ENCODE results near the gene FUT6.

FUT6 gene

DNA sequence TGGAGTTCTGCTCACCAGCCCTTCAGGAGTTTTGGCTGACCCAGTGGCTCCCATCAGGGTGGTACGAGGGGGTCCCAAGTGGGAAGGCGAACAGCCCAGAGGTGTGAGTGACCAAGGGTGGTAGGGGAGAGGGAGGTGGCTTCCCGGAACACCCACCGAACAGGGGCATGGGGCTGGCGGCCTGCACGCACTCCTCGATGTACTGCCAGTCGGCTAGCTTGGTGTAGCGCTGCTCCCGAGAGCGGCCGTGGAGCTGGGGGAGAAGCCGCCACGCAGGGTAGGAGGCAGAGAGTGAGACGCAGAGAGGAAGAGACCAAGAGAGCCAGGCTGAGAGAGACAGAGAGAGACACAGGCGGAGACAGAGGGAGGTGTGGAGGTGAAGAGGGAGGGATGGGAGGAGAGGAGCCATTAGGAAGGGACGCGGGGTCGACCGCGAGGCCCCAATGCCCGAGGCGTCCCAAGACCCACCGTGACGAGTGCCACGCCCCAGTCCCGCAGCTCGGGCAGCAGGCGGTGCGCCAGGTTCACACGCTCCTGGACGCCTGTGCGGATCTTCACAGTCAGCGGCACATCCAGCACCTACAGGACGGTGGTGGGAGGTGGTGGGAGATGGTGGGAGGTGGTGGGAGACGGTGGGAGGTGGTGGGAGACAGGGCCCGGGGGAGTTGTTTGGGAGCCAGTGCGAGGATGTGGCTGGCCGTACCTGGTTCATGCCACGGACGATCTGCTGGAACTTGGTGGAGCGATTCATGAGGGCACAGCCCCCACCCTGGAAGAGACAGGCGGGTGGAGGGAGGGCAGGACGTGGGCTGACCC, 52.7 kb downstream of the FUT6 start:
- Histone ChIP-seq H3K4me3 (ENCODE audit: low read length) (no peak overlapping the region), H3K9me3 (replicated peaks; ENCODE audit: insufficient read depth, low read length) (no peaks in the 10 kb centered on the region), H3K27me3 (replicated peaks; ENCODE audit: insufficient read depth, low read length) (peaks cover 49% of the 10 kb centered on the region), H3K4me2 (ENCODE audit: low read depth, low read length) (no peak overlapping the region), H3K9ac (ENCODE audit: low read length) (no peak overlapping the region), H3F3A (ENCODE audit: insufficient read depth, low read length) (no peaks in the 10 kb centered on the region), H3K9me2 (replicated peaks; ENCODE audit: insufficient read depth, low read length) (no peaks in the 10 kb centered on the region), H3K4me1 (ENCODE audit: low read length) (no peaks in the 10 kb centered on the region; the same call in 1 of the 2 replicates), H3K79me2 (ENCODE audit: low read length) (peaks cover 16% of the 10 kb centered on the region), H4K20me1 (ENCODE audit: insufficient read depth, low read length) (no peaks in the 10 kb centered on the region), H2AFZ (ENCODE audit: low read length) (no peak overlapping the region), H3K36me3 (replicated peaks; ENCODE audit: insufficient read depth, low read length) (no peaks in the 10 kb centered on the region), H3K27ac (ENCODE audit: low read length) (no peak overlapping the region)
- no peak for TF ChIP-seq EZH2phosphoT487 (IDR thresholded peaks at IDR 0.05; ENCODE audit: low read length)
- no peak for TF ChIP-seq EZH2 (optimal IDR thresholded peaks at IDR 0.05; ENCODE audit: low read depth, low read length)
- TF ChIP-seq, protein P1, sequence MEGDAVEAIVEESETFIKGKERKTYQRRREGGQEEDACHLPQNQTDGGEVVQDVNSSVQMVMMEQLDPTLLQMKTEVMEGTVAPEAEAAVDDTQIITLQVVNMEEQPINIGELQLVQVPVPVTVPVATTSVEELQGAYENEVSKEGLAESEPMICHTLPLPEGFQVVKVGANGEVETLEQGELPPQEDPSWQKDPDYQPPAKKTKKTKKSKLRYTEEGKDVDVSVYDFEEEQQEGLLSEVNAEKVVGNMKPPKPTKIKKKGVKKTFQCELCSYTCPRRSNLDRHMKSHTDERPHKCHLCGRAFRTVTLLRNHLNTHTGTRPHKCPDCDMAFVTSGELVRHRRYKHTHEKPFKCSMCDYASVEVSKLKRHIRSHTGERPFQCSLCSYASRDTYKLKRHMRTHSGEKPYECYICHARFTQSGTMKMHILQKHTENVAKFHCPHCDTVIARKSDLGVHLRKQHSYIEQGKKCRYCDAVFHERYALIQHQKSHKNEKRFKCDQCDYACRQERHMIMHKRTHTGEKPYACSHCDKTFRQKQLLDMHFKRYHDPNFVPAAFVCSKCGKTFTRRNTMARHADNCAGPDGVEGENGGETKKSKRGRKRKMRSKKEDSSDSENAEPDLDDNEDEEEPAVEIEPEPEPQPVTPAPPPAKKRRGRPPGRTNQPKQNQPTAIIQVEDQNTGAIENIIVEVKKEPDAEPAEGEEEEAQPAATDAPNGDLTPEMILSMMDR (IDR thresholded peaks at IDR 0.05; ENCODE audit: low read length) = no peak
- no peak for DNase-seq

DNA sequence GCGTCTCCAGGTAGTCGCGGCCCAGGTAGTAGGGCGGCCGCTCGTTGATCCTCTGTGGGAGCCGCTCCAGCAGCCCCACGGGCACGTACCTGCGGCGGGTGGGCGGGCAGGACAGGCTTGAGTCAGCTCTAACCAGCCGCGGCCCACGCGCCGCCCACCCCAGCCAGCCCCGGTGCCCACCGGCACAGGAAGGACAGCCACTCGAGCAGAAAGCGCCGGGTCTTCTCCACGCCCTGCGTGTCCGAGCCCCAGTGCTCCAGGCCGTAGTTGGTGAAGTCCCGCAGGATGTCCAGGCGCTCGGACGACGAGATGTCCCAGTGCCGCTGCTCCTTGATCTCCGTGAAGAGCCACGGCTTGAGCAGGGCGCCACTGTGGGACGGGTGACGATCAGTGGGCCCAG, 54.1 kb downstream of the FUT6 start:
- Histone ChIP-seq H3K9me3 (replicated peaks; ENCODE audit: insufficient read depth, low read length) (no peaks in the 10 kb centered on the region), H4K20me1 (ENCODE audit: insufficient read depth, low read length) (no peaks in the 10 kb centered on the region), H3K4me2 (ENCODE audit: low read depth, low read length) (no peak overlapping the region), H3K36me3 (replicated peaks; ENCODE audit: insufficient read depth, low read length) (no peaks in the 10 kb centered on the region), H3K4me3 (ENCODE audit: low read length) (no peak overlapping the region), H3K9me2 (replicated peaks; ENCODE audit: insufficient read depth, low read length) (no peaks in the 10 kb centered on the region), H3K79me2 (ENCODE audit: low read length) (peaks cover 16% of the 10 kb centered on the region), H3K9ac (ENCODE audit: low read length) (no peak overlapping the region), H3K27me3 (replicated peaks; ENCODE audit: insufficient read depth, low read length) (peaks cover 61% of the 10 kb centered on the region), H3K27ac (ENCODE audit: low read length) (no peak overlapping the region), H3F3A (ENCODE audit: insufficient read depth, low read length) (no peaks in the 10 kb centered on the region), H2AFZ (ENCODE audit: low read length) (no peak overlapping the region), H3K4me1 (ENCODE audit: low read length) (no peaks in the 10 kb centered on the region; the same call in 1 of the 2 replicates)
- TF ChIP-seq, protein P1 (IDR thresholded peaks at IDR 0.05; ENCODE audit: low read length) = no peak
- TF ChIP-seq EZH2 (optimal IDR thresholded peaks at IDR 0.05; ENCODE audit: low read depth, low read length) (no peak), EZH2phosphoT487 (IDR thresholded peaks at IDR 0.05; ENCODE audit: low read length) (no peak)
- no peak for DNase-seq

DNA sequence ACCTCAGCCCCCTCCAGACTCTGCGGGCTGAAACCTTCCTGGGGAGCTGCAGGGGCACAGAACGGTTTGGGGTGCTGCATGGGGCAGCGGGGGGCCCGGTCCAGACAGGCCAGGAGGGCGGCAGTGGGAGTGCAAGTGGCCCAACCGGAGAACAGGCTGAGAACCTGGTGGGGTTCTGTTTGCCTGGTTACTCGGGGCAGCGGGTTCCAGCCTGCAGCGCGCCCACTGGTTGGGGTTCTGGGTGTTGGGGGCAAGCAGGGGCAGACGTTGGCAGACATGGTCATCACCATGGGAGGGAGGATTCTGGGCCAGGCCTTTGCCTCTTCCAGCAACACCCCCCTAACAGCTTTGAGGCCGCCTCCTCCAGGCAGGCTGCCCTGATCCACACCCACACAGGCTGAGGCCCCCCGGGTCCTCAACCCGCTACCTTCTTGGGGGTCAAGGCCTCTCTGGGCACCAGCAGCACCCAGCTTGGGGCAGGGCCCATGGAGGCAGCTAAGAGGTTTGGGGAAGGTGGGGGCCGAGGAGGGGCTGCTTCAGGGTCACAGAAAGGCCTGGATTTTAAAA, 54.8 kb downstream of the FUT6 start, which contains the start of gene PRR22:
TSS of gene PRR22 (minus strand) at position 166 of the 567 bp plus-strand sequence. CDS start at position 80, 86 bp downstream.
- no peak within 1 kb of the TSS for H3K27ac ChIP-seq (ENCODE audit: low read length)
- H3K9ac ChIP-seq (ENCODE audit: low read length) = no peak within 1 kb of the TSS
- H2AFZ ChIP-seq (ENCODE audit: low read length) = no peak within 1 kb of the TSS
- no peaks in the 10 kb centered on the region for H3K9me3 ChIP-seq (replicated peaks; ENCODE audit: insufficient read depth, low read length)
- no peaks in the 10 kb centered on the region for H3K36me3 ChIP-seq (replicated peaks; ENCODE audit: insufficient read depth, low read length)
- H3K4me2 ChIP-seq (ENCODE audit: low read depth, low read length) = no peak within 1 kb of the TSS
- no peaks in the 10 kb centered on the region for H3K9me2 ChIP-seq (replicated peaks; ENCODE audit: insufficient read depth, low read length)
- peaks cover 65% of the 10 kb centered on the region for H3K27me3 ChIP-seq (replicated peaks; ENCODE audit: insufficient read depth, low read length)
- TF ChIP-seq EZH2phosphoT487 (IDR thresholded peaks at IDR 0.05; ENCODE audit: low read length) = no peak
- TF ChIP-seq, protein P1 (IDR thresholded peaks at IDR 0.05; ENCODE audit: low read length) = no peak
- no peak for TF ChIP-seq EZH2 (optimal IDR thresholded peaks at IDR 0.05; ENCODE audit: low read depth, low read length)
- H3K4me3 ChIP-seq (ENCODE audit: low read length) = no peak within 1 kb of the TSS
- peaks cover 8% of the 10 kb centered on the region for H3K79me2 ChIP-seq (ENCODE audit: low read length)
- H3K4me1 ChIP-seq (ENCODE audit: low read length) = no peaks in the 10 kb centered on the region
- H4K20me1 ChIP-seq (ENCODE audit: insufficient read depth, low read length) = no peaks in the 10 kb centered on the region
- no peak for DNase-seq
- H3F3A ChIP-seq (ENCODE audit: insufficient read depth, low read length) = no peaks in the 10 kb centered on the region

Measured in MM.1S (cell line).